ENCODE data around the gene TSHZ3. TPM values are rescaled to one million over a fixed set of nuclear protein-coding genes. Genes with fewer than 3 reads are reported as not detected.

Gene TSHZ3
- total RNA-seq, 1 donor from 2014 or later, result 17.0 TPM

DNA sequence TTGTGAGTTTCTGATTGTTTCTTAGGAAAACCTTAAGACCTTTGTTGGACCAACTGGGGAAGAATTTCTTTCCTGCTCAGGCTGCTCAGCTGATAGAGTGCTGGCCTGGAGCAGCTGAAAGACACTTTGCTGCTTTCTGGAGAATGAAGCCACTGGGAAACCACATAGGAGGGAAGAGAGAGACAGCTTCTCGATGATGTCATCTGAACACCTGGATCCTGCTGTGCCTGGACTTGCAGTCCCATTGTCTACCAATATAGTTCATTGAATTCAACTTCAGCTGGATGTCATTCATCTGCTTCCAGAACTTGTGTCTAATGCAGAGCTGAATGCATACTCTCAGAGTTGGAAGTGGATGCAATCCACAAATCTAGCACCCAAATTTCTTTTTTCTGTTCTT, 34.3 kb upstream of the TSHZ3 start:
- Mint-ChIP-seq H3K27me3 (ENCODE audit: low read depth) (peaks cover 1% of the 10 kb centered on the region), H3K4me3 (ENCODE audit: unreplicated experiment) (no peak overlapping the region), H3K4me1 (ENCODE audit: low read depth) (peaks cover 3% of the 10 kb centered on the region), H3K27ac (ENCODE audit: unreplicated experiment) (no peak overlapping the region), H3K36me3 (ENCODE audit: low read depth) (peaks cover 1% of the 10 kb centered on the region), H3K9me3 (ENCODE audit: low read depth) (no peaks in the 10 kb centered on the region)
- TF ChIP-seq, protein P1, sequence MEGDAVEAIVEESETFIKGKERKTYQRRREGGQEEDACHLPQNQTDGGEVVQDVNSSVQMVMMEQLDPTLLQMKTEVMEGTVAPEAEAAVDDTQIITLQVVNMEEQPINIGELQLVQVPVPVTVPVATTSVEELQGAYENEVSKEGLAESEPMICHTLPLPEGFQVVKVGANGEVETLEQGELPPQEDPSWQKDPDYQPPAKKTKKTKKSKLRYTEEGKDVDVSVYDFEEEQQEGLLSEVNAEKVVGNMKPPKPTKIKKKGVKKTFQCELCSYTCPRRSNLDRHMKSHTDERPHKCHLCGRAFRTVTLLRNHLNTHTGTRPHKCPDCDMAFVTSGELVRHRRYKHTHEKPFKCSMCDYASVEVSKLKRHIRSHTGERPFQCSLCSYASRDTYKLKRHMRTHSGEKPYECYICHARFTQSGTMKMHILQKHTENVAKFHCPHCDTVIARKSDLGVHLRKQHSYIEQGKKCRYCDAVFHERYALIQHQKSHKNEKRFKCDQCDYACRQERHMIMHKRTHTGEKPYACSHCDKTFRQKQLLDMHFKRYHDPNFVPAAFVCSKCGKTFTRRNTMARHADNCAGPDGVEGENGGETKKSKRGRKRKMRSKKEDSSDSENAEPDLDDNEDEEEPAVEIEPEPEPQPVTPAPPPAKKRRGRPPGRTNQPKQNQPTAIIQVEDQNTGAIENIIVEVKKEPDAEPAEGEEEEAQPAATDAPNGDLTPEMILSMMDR (IDR thresholded peaks at IDR 0.05), result no peak
- no peak for DNase-seq (ENCODE audit: low spot score)

DNA sequence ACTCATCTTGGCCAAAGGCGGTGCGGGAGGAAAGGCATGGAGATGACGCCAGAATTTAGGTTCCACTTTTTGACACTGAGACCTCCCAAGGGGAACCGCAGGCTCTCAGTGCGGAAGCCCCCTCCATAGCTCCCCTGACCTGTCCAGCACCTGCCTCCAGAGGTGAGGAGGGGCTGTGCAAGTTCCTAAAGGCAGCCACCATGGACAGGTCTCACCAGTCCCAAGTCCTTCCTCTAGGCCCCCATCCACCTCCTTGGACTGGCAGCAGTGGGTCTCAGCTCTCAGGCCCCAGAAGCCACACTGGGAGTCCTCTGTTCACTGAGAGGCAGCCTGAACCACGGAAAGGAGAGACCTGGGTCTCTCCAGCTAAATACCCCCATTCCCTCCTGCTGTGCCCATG, 31.6 kb upstream of the TSHZ3 start:
- H3K4me1 Mint-ChIP-seq (ENCODE audit: low read depth), result peaks cover 12% of the 10 kb centered on the region
- H3K4me3 Mint-ChIP-seq (ENCODE audit: unreplicated experiment), result no peak overlapping the region
- DNase-seq (ENCODE audit: low spot score), result no peak
- peaks cover 1% of the 10 kb centered on the region for H3K27me3 Mint-ChIP-seq (ENCODE audit: low read depth)
- H3K27ac Mint-ChIP-seq (ENCODE audit: unreplicated experiment), result no peak overlapping the region
- TF ChIP-seq, protein P1 (IDR thresholded peaks at IDR 0.05), result no peak
- peaks cover 1% of the 10 kb centered on the region for H3K36me3 Mint-ChIP-seq (ENCODE audit: low read depth)
- H3K9me3 Mint-ChIP-seq (ENCODE audit: low read depth), result no peaks in the 10 kb centered on the region

DNA sequence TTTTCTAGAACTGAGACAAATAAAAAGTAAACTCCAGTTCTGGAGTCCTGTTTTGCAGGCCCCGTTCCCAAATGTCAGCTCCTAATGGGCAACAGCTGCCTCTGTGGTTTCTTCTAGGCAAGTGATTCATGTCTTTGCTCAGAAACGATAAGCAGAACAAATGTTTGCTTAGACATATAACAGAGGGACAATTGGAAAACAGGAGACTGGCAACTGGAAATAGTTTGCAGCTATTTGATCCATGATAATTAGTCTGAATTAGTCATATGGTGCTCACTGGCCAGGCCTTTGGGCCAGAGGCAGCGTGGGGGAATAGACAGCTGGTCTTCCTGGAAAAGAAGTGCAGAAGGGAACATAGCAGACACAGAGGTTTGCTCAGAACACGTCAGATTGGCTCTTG, 29.2 kb upstream of the TSHZ3 start:
- Mint-ChIP-seq H3K4me3 (ENCODE audit: unreplicated experiment) (no peak overlapping the region), H3K9me3 (ENCODE audit: low read depth) (peaks cover 3% of the 10 kb centered on the region), H3K36me3 (ENCODE audit: low read depth) (peaks cover 1% of the 10 kb centered on the region), H3K27me3 (ENCODE audit: low read depth) (peaks cover 1% of the 10 kb centered on the region), H3K4me1 (ENCODE audit: low read depth) (peaks cover 12% of the 10 kb centered on the region), H3K27ac (ENCODE audit: unreplicated experiment) (no peak overlapping the region)
- TF ChIP-seq, protein P1 (IDR thresholded peaks at IDR 0.05), result no peak
- DNase-seq (ENCODE audit: low spot score), result no peak

DNA sequence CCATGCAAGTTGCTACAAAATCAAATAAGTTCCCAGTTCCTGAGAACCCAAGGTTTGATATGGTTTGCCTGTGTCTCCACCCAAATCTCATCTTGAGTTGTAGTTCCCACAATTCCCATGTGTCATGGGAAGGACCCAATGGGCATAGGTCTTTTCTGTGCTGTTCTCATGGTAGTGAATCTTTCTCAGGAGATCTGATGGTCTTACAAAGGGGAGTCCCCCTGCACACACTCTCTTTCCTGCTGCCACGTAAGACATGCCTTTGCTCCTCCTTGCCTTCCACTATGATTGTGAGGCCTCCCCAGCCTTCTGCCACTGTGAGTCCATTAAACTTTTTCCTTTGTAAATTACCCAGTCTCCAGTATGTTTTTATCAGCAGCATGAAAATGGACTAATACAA, 28.5 kb upstream of the TSHZ3 start:
- TF ChIP-seq, protein P1 (IDR thresholded peaks at IDR 0.05), result no peak
- H3K9me3 Mint-ChIP-seq (ENCODE audit: low read depth), result peaks cover 3% of the 10 kb centered on the region
- no peak overlapping the region for H3K4me3 Mint-ChIP-seq (ENCODE audit: unreplicated experiment)

DNA sequence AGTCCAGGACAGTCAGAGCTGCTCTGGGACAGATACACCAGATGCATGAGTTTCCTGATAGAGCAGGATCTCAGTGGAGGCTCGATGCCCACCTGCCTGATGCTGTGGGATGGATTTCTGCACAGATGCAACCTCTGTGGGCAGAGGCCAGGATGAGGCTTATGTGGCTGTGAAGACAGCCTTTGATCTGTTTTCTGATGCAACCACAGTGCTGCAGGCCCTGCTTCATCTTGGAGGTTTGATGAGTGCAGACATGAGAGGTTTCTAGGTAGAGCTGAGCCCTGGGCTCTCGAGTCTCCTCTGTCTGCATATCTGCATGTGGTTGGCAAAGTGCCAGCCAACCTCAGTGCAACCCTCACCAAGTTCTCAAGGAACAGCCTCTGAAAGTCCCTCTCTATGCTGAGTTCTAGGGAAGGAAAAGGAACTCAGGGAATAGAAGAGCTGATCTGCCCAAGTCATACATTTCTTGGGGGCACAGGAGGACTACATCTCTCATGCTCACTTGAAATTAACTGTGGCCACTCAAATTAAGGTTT, 23.1 kb upstream of the TSHZ3 start:
- Mint-ChIP-seq H3K9me3 (ENCODE audit: low read depth) (peaks cover 6% of the 10 kb centered on the region), H3K27ac (ENCODE audit: unreplicated experiment) (no peak overlapping the region), H3K4me1 (ENCODE audit: low read depth) (no peaks in the 10 kb centered on the region), H3K4me3 (ENCODE audit: unreplicated experiment) (no peak overlapping the region), H3K27me3 (ENCODE audit: low read depth) (no peaks in the 10 kb centered on the region), H3K36me3 (ENCODE audit: low read depth) (peaks cover 1% of the 10 kb centered on the region)
- DNase-seq (ENCODE audit: low spot score), result no peak
- TF ChIP-seq, protein P1 (IDR thresholded peaks at IDR 0.05), result no peak

More for the DNA sequence above, 28.5 kb upstream of the TSHZ3 start:
- Mint-ChIP-seq H3K27me3 (ENCODE audit: low read depth) (peaks cover 1% of the 10 kb centered on the region), H3K4me1 (ENCODE audit: low read depth) (peaks cover 12% of the 10 kb centered on the region), H3K27ac (ENCODE audit: unreplicated experiment) (no peak overlapping the region), H3K36me3 (ENCODE audit: low read depth) (no peaks in the 10 kb centered on the region)
- no peak for DNase-seq (ENCODE audit: low spot score)

All from chondrocyte (in vitro differentiated cells).